NK-92 treated with Interleukin-12 subunit alpha and Interleukin-12 subunit beta, amount 100 ng/mL, for 24 hours (cell line): ENCODE measurements around the gene IFI44L.

Experiments
- DNase-seq: peaks from one replicate; lab custom pipeline; 2025; lab: John Stamatoyannopoulos, UW

Gene IFI44L

DNA sequence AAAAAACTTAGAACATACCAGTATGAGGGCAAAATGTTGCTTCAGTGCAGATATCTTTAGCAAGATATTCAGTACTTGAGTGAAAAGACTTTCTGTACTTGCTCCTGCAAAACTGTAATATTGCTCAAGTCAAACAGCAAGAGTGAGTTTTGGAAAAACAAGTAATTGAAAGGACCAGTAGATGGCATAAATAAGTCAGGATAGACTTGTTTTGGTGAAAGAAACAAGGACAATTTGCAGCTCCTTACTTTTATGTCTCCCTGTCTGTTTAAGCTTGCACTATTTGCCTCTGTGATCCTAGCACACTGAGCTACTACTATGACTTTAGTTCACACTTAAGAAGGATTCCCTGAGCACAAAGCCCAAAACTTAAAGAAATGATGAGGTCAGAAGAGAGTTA is 68.4 kb downstream of the IFI44L start:
- DNase-seq, result no peak

DNA sequence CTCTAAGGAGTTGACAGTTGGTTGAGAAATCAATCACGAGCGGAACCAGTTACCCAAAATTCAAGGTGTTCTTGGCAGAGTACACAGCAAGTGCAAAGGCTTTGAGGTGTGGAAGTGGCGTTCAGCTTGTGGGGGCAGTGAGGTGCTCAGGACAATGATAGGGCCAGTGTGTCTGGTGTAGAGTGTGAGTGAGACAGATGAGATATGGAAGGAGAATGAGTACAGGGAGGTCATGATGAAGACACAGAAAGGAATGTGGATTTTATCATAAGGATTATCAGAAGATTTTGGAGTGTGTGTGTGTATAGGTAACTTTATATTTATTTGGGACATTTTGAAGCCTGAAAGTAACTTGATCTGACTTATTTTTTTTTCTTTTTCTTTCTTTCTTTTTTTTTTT is 70.3 kb downstream of the IFI44L start:
- no peak for DNase-seq

DNA sequence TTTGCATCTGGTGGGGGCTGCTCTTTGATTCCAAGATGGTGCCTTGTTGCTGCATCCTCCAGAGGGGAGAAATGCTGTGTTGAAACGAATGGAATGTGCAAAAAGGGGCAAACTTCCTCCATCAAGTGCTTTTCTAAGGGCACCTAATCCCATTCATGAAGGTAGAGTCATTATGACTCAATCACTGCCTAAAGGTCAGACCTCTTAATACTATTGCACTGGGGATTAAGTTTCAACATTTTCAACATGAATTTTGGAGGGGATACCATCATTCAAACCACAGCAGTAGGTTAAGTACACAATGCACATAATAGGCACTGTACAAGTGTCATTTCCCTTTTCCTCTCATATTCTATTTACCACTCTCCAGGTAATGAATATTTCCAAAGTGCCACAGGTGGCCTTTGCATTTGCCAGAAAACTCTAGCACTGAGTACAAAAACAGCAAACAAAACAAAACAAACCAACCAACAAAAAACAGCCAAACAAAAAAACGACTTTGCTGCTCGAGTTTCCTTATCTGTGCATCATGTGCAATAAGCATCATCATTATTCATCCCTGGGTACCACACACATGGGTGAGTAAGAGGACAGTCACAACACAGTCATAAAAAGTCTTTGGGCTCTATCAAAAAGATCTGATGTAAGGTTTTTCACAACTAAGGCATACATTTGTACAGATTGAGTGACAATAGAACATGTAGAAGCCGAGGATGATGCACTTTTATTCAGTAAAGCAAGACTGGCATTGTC is 71.9 kb downstream of the IFI44L start:
- DNase-seq, result no peak
